Measurements from ENCODE around the gene DYNC2LI1.
A peak's percentile ranks its signal among the peaks of the same experiment; 100 is the strongest.

The DYNC2LI1 gene

GRCh38 chr2:43773876-43774613 lies at the start of gene DYNC2LI1:
DYNC2LI1 (plus strand) TSS chr2:43774039; CDS start chr2:43774139, 100 bp downstream.
- peak; percentile 78 for DNase-seq (ENCODE audit: low read depth)

GRCh38 chr2:43724728-43725526 lies 48.9 kb upstream of the DYNC2LI1 start:
- DNase-seq (ENCODE audit: low read depth) = no peak

- no peak for DNase-seq (ENCODE audit: low read depth)
These were observed 48.1 kb upstream of the DYNC2LI1 start for GRCh38 chr2:43725711-43726246.

GRCh38 chr2:43726961-43727633 lies 46.7 kb upstream of the DYNC2LI1 start:
- DNase-seq (ENCODE audit: low read depth) = peak; percentile 36

GRCh38 chr2:43727634-43728014 lies 46.2 kb upstream of the DYNC2LI1 start:
- no peak for DNase-seq (ENCODE audit: low read depth)

- DNase-seq (ENCODE audit: low read depth) = no peak
These were observed 44.2 kb upstream of the DYNC2LI1 start for GRCh38 chr2:43729491-43730174.

GRCh38 chr2:43731211-43731610 lies 42.6 kb upstream of the DYNC2LI1 start:
- DNase-seq (ENCODE audit: low read depth) = no peak

GRCh38 chr2:43736637-43737036 lies 37.2 kb upstream of the DYNC2LI1 start:
- DNase-seq (ENCODE audit: low read depth) = no peak

GRCh38 chr2:43737097-43737854 lies 36.6 kb upstream of the DYNC2LI1 start:
- peak; percentile 58 for DNase-seq (ENCODE audit: low read depth)

- DNase-seq (ENCODE audit: low read depth) = no peak
These were observed 36.0 kb upstream of the DYNC2LI1 start for GRCh38 chr2:43737855-43738254.

GRCh38 chr2:43738257-43738656 lies 35.6 kb upstream of the DYNC2LI1 start:
- DNase-seq (ENCODE audit: low read depth) = no peak

GRCh38 chr2:43743706-43744105 lies 30.1 kb upstream of the DYNC2LI1 start:
- no peak for DNase-seq (ENCODE audit: low read depth)

GRCh38 chr2:43745457-43745856 lies 28.4 kb upstream of the DYNC2LI1 start:
- no peak for DNase-seq (ENCODE audit: low read depth)

GRCh38 chr2:43748333-43748732 lies 25.5 kb upstream of the DYNC2LI1 start:
- no peak for DNase-seq (ENCODE audit: low read depth)

GRCh38 chr2:43749583-43749982 lies 24.3 kb upstream of the DYNC2LI1 start:
- no peak for DNase-seq (ENCODE audit: low read depth)

GRCh38 chr2:43751476-43751990 lies 22.3 kb upstream of the DYNC2LI1 start:
- DNase-seq (ENCODE audit: low read depth) = no peak

- DNase-seq (ENCODE audit: low read depth) = no peak
These were observed 21.5 kb upstream of the DYNC2LI1 start for GRCh38 chr2:43752302-43752701.

GRCh38 chr2:43754180-43754579 lies 19.7 kb upstream of the DYNC2LI1 start:
- DNase-seq (ENCODE audit: low read depth) = no peak

- no peak for DNase-seq (ENCODE audit: low read depth)
These were observed 15.1 kb upstream of the DYNC2LI1 start for GRCh38 chr2:43758739-43759138.

GRCh38 chr2:43759195-43759594 lies 14.6 kb upstream of the DYNC2LI1 start:
- DNase-seq (ENCODE audit: low read depth) = peak; percentile 32

- no peak for DNase-seq (ENCODE audit: low read depth)
These were observed 11.6 kb upstream of the DYNC2LI1 start for GRCh38 chr2:43762286-43762685.
